ENCODE data around the gene SPATA13. TPM values are rescaled to one million over a fixed set of nuclear protein-coding genes. Genes with fewer than 3 reads are reported as not detected.

SPATA13 gene
- total and polyA plus RNA-seq, 3 experiments from 2014 or later = 60.7 to 97.8 (median 65.1) TPM

GRCh38 chr13:24355103-24355502 is 194.6 kb downstream of the SPATA13 start:
- H3K27me3 Mint-ChIP-seq = no peaks in the 10 kb centered on the region
- H3K9me3 Mint-ChIP-seq = no peaks in the 10 kb centered on the region
- POLR2A ChIA-PET = no interaction called here
- no peak overlapping the region for H3K27ac ChIP-seq (ENCODE audit: low read depth, low read length)
- H3K4me1 ChIP-seq (ENCODE audit: insufficient read depth, low read length) = no peaks in the 10 kb centered on the region
- CTCF ChIA-PET = no interaction called here
- H3K27me3 ChIP-seq (ENCODE audit: insufficient read depth, low read length, poor library complexity, severe bottlenecking) = no peaks in the 10 kb centered on the region
- DNase-seq = no peak
- H3K4me1 Mint-ChIP-seq = no peaks in the 10 kb centered on the region
- H3K4me3 ChIP-seq (ENCODE audit: low read length) = no peak overlapping the region
- no peak overlapping the region for H3K27ac Mint-ChIP-seq
- no peaks in the 10 kb centered on the region for H3K9me3 ChIP-seq (ENCODE audit: low read length)
- no peaks in the 10 kb centered on the region for H3K36me3 ChIP-seq (ENCODE audit: insufficient read depth, low read length)
- H3K36me3 Mint-ChIP-seq = no peaks in the 10 kb centered on the region
- no peak overlapping the region for H3K4me3 Mint-ChIP-seq

GRCh38 chr13:24356270-24356669 is 195.8 kb downstream of the SPATA13 start:
- Histone ChIP-seq H3K36me3 (ENCODE audit: insufficient read depth, low read length) (no peaks in the 10 kb centered on the region), H3K27ac (ENCODE audit: low read depth, low read length) (no peak overlapping the region), H3K9me3 (ENCODE audit: low read length) (no peaks in the 10 kb centered on the region), H3K27me3 (ENCODE audit: insufficient read depth, low read length, poor library complexity, severe bottlenecking) (no peaks in the 10 kb centered on the region), H3K4me1 (ENCODE audit: insufficient read depth, low read length) (no peaks in the 10 kb centered on the region), H3K4me3 (ENCODE audit: low read length) (no peak overlapping the region)
- Mint-ChIP-seq H3K36me3 (no peaks in the 10 kb centered on the region), H3K27me3 (no peaks in the 10 kb centered on the region), H3K9me3 (no peaks in the 10 kb centered on the region), H3K4me3 (no peak overlapping the region), H3K27ac (no peak overlapping the region), H3K4me1 (no peaks in the 10 kb centered on the region)
- ChIA-PET POLR2A (no interaction called here), CTCF (no interaction called here)
- no peak for DNase-seq

Other genes starting within 250 kb of the SPATA13 start
- not detected for gene C1QTNF9, start 148.9 kb downstream of the SPATA13 start, total RNA-seq
- not detected for gene C1QTNF9, start 148.9 kb downstream of the SPATA13 start, polyA plus RNA-seq